ENCODE data around the gene GATAD1.

- TF ChIP-seq, protein P1, sequence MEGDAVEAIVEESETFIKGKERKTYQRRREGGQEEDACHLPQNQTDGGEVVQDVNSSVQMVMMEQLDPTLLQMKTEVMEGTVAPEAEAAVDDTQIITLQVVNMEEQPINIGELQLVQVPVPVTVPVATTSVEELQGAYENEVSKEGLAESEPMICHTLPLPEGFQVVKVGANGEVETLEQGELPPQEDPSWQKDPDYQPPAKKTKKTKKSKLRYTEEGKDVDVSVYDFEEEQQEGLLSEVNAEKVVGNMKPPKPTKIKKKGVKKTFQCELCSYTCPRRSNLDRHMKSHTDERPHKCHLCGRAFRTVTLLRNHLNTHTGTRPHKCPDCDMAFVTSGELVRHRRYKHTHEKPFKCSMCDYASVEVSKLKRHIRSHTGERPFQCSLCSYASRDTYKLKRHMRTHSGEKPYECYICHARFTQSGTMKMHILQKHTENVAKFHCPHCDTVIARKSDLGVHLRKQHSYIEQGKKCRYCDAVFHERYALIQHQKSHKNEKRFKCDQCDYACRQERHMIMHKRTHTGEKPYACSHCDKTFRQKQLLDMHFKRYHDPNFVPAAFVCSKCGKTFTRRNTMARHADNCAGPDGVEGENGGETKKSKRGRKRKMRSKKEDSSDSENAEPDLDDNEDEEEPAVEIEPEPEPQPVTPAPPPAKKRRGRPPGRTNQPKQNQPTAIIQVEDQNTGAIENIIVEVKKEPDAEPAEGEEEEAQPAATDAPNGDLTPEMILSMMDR (IDR thresholded peaks at IDR 0.05; ENCODE audit: low read length), result no peak
- TF ChIP-seq EZH2phosphoT487 (IDR thresholded peaks at IDR 0.05; ENCODE audit: low read length), result no peak
- TF ChIP-seq EZH2 (optimal IDR thresholded peaks at IDR 0.05; ENCODE audit: low read depth, low read length), result no peak
Measured at GRCh38 chr7:92460510-92460909, 13.2 kb downstream of the GATAD1 start.
